ENCODE data around the gene ALDH1L2.

DNA sequence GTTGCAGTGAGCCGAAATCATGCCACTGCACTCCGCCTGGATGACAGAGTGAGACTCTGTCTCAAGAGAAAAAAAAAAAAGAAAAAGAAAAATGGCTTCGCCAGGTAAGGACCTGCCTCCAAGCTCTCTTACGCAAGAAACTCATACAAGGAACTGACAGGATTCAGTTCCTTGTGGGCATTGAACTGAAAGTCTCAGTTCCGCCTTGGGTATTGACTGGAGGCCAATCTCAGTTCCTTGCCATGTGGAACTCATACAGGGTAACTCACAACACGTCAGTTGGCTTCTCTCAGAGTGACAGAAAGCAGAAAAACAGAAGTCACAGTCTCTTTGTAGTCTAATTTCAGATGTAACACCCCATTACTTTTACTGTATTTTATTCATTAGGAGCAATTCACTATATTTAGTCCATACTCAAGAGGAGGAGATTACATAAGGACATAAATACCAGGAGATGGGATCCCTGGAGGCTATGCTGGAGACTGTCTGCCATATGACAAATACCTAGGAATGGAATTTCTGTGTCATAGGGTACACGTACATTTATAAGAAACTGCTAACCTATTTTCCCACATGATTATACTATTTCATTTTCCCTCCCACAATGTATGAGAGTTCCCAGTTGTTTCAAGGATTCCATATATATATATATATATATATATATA is 109.5 kb downstream of the ALDH1L2 start:
- TF ChIP-seq ZNF384 (IDR thresholded peaks at IDR 0.05) (no peak), SUZ12 (IDR thresholded peaks at IDR 0.05) (no peak), FOXK2 (IDR thresholded peaks at IDR 0.05) (no peak), FOXA1 (IDR thresholded peaks at IDR 0.05) (no peak), NFRKB (IDR thresholded peaks at IDR 0.05) (no peak), BHLHE40 (IDR thresholded peaks at IDR 0.05; ENCODE audit: borderline replicate concordance) (no peak), FOXM1 (IDR thresholded peaks at IDR 0.05; ENCODE audit: borderline replicate concordance) (no peak), SP1 (IDR thresholded peaks at IDR 0.05) (no peak), LEF1 (IDR thresholded peaks at IDR 0.05; ENCODE audit: borderline replicate concordance) (no peak), TARDBP (IDR thresholded peaks at IDR 0.05) (no peak), ARNT (IDR thresholded peaks at IDR 0.05) (no peak), L3MBTL2 (conservative IDR thresholded peaks at IDR 0.05) (no peak), HDGF (IDR thresholded peaks at IDR 0.05; ENCODE audit: borderline replicate concordance) (no peak)
- TF ChIP-seq, protein P1, sequence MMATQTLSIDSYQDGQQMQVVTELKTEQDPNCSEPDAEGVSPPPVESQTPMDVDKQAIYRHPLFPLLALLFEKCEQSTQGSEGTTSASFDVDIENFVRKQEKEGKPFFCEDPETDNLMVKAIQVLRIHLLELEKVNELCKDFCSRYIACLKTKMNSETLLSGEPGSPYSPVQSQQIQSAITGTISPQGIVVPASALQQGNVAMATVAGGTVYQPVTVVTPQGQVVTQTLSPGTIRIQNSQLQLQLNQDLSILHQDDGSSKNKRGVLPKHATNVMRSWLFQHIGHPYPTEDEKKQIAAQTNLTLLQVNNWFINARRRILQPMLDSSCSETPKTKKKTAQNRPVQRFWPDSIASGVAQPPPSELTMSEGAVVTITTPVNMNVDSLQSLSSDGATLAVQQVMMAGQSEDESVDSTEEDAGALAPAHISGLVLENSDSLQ (IDR thresholded peaks at IDR 0.05): no peak

Data from HEK293T (cell line).